HCT116 (cell line): ENCODE results near the gene HAAO. TPM values are rescaled to one million over a fixed set of nuclear protein-coding genes. Genes with fewer than 3 reads are reported as not detected.

Source experiments
- ATAC-seq: fragments of 200-7000 bp; cut with Tn5 transposase; 2 replicates; pipeline ENCODE4 v1.9.1; 2020; ENCODE audit warnings: mild to moderate bottlenecking, moderate library complexity
- BruUV-seq: library from RNA; stranded (reverse); fragments of 400-500 nt; replicated peaks from 2 replicates; lab custom pipeline; 2021; lab: Mats Ljungman, UMichigan
- CTCF ChIA-PET: fragments of 300-600 bp; sonication (Branson Sonifier 250); formaldehyde crosslinking; loops from one replicate; lab custom pipeline; 2021; ENCODE audit warnings: antibody characterized with exemption; lab: Charles Lee
- POLR2A ChIA-PET: fragments of 300-600, 350-600 bp; sonication (Branson Sonifier 250); formaldehyde crosslinking; loops from one replicate; lab custom pipeline; 2021; ENCODE audit warnings: antibody characterized with exemption; lab: Charles Lee
- RAD21 ChIA-PET, 2 experiments: fragments of 300-600 bp; sonication (Branson Sonifier 250); formaldehyde crosslinking; loops; one replicate each; lab custom pipeline; 2023; ENCODE audit warnings: low total read pairs in 2 of 2; ENCODE audit not compliant: uncharacterized antibody in 2 of 2, unreplicated experiment in 2 of 2, low non-redundant PET in 1 of 2; lab: Charles Lee
- DNase-seq: peaks from one replicate; pipeline ENCODE4 v3.0.0-alpha.2; 2010; ENCODE audit warnings: low read depth, low spot score
- H2AFZ ChIP-seq: fragments of 200-600 bp; shearing (Covaris generic), sonication (generic); 2 replicates; pipeline ENCODE4 v1.6.1; 2017; ENCODE audit warnings: low read depth, mixed run types, mixed read lengths, antibody characterized with exemption, low read length; ENCODE audit not compliant: poor library complexity, severe bottlenecking
- H3K27ac ChIP-seq: 2 replicates; pipeline ENCODE4 v1.5.1; 2012; ENCODE audit warnings: low read depth, low read length
- H3K27me3 ChIP-seq: fragments of 200-600 bp; sonication (generic); 2 replicates; pipeline ENCODE4 v1.6.1; 2016; ENCODE audit warnings: mixed run types, low read length, mixed read lengths; ENCODE audit not compliant: insufficient read depth
- H3K36me3 ChIP-seq, 2 experiments: fragments of 200-500 bp in 1 of 2; fragments of 200-600 bp in 1 of 2; sonication (Bioruptor generic) in 1 of 2; sonication (generic) in 1 of 2; 2 replicates each; pipeline versions ENCODE4 v1.5.1 to v1.6.1; 2014 to 2016; ENCODE audit warnings: low read length in 2 of 2, inconsistent platforms in 1 of 2, mixed read lengths in 1 of 2, mixed run types in 1 of 2; ENCODE audit not compliant: insufficient read depth in 2 of 2, control insufficient read depth in 1 of 2
- H3K4me1 ChIP-seq, 2 experiments: fragments of 200-600 bp in 1 of 2; sonication (generic) in 1 of 2; 2 replicates each; pipeline versions ENCODE4 v1.5.1 to v1.6.1; 2012 to 2017; ENCODE audit warnings: low read length in 2 of 2, inconsistent platforms in 1 of 2, mild to moderate bottlenecking in 1 of 2, mixed read lengths in 1 of 2, mixed run types in 1 of 2, moderate library complexity in 1 of 2; ENCODE audit not compliant: insufficient read depth in 2 of 2, control insufficient read depth in 1 of 2
- H3K4me2 ChIP-seq: fragments of 200-600 bp; sonication (generic); 2 replicates; pipeline ENCODE4 v1.6.1; 2017; ENCODE audit warnings: mixed run types, low read length, mixed read lengths
- H3K4me3 ChIP-seq, 2 experiments: fragments of 200-600 bp in 1 of 2; sonication (generic) in 1 of 2; replicated peaks in 1 of 2; 2 replicates each; pipeline ENCODE4 v1.5.1; 2011 to 2016; ENCODE audit warnings: low read length in 2 of 2, control low read depth in 1 of 2, low read depth in 1 of 2, mild to moderate bottlenecking in 1 of 2, mixed read lengths in 1 of 2, mixed run types in 1 of 2
- H3K79me2 ChIP-seq: fragments of 200-600 bp; sonication (generic); 2 replicates; pipeline ENCODE4 v1.6.1; 2017; ENCODE audit warnings: mild to moderate bottlenecking, mixed run types, low read length, moderate library complexity, mixed read lengths; ENCODE audit not compliant: insufficient read depth
- H3K9ac ChIP-seq: fragments of 200-600 bp; sonication (generic); 2 replicates; pipeline ENCODE4 v1.6.1; 2016; ENCODE audit warnings: low read length, mixed read lengths
- H3K9me2 ChIP-seq: fragments of 200-600 bp; sonication (generic), shearing (Covaris generic); 2 replicates; pipeline ENCODE4 v1.6.1; 2017; ENCODE audit warnings: mixed run types, mild to moderate bottlenecking, moderate library complexity; ENCODE audit not compliant: insufficient read depth
- H3K9me3 ChIP-seq, 2 experiments: fragments of 200-500 bp in 1 of 2; fragments of 200-600 bp in 1 of 2; sonication (Bioruptor generic) in 1 of 2; sonication (generic) in 1 of 2; 2 replicates each; pipeline ENCODE4 v1.6.1; 2014 to 2017; ENCODE audit warnings: low read length in 2 of 2, mixed read lengths in 2 of 2, inconsistent platforms in 1 of 2, low read depth in 1 of 2, mild to moderate bottlenecking in 1 of 2, mixed run types in 1 of 2, moderate library complexity in 1 of 2; ENCODE audit not compliant: control insufficient read depth in 1 of 2, insufficient read depth in 1 of 2
- H4K20me1 ChIP-seq: fragments of 200-600 bp; sonication (generic), shearing (Covaris generic); 2 replicates; pipeline ENCODE4 v1.6.1; 2017; ENCODE audit warnings: mixed run types, mild to moderate bottlenecking, moderate library complexity; ENCODE audit not compliant: insufficient read depth
- CBX3 ChIP-seq: IDR thresholded peaks from 2 replicates; pipeline ENCODE4 v1.6.1; 2012; ENCODE audit warnings: low read depth
- CEBPB ChIP-seq: IDR thresholded peaks from 2 replicates; pipeline ENCODE4 v1.6.1; 2012; ENCODE audit warnings: low read depth
- JUND ChIP-seq: IDR thresholded peaks from 2 replicates; pipeline ENCODE4 v1.6.1; 2012
- RAD21 ChIP-seq: IDR thresholded peaks from 2 replicates; pipeline ENCODE4 v1.6.1; 2012; ENCODE audit warnings: low read depth, mild to moderate bottlenecking
- SIN3A ChIP-seq: IDR thresholded peaks from 2 replicates; pipeline ENCODE4 v1.6.1; 2012; ENCODE audit warnings: low read depth
- intact Hi-C: fragments of 100-400 bp; cut with micrococcal nuclease; formaldehyde crosslinking; loops from 2 replicates; pipeline ENCODE4 v1.10.0; 2022
- total RNA-seq: library from RNA; stranded (reverse); gene quantifications from one replicate; pipeline ENCODE4 v1.2.1, GENCODE V29; 2021; ENCODE audit not compliant: unreplicated experiment
- TF ChIP-seq, protein P1 (sequence below), 3 experiments: fragments of 200-600 bp in 1 of 3; sonication (generic) in 1 of 3; IDR thresholded peaks in 2 of 3; conservative IDR thresholded peaks in 1 of 3; 2 replicates each; pipeline ENCODE4 v1.5.1; 2012 to 2017; ENCODE audit warnings: low read depth in 2 of 3, low read length in 2 of 3, antibody characterized with exemption in 1 of 3, borderline replicate concordance in 1 of 3, control low read depth in 1 of 3, mild to moderate bottlenecking in 1 of 3, mixed read lengths in 1 of 3, mixed run types in 1 of 3, moderate library complexity in 1 of 3; ENCODE audit not compliant: insufficient read depth in 1 of 3

The HAAO gene
- total RNA-seq, 1 experiment from 2014 or later: not detected

- DNase-seq: no peak
- Histone ChIP-seq H4K20me1 (no peaks in the 10 kb centered on the region), H3K4me3 (no peak overlapping the region), H3K27ac (no peak overlapping the region), H2AFZ (no peak overlapping the region), H3K9ac (no peak overlapping the region), H3K27me3 (no peaks in the 10 kb centered on the region), H3K79me2 (no peaks in the 10 kb centered on the region), H3K9me3 (0 out of 4 replicates have a peak, but pooled peaks cover 0 to 5% of the 10 kb centered on the region in 2 experiments), H3K4me1 (peaks cover 0 to under 1% of the 10 kb centered on the region in 2 experiments; a peak in 1 of 4 replicates), H3K9me2 (no peaks in the 10 kb centered on the region), H3K4me2 (no peak overlapping the region), H3K36me3 (no peaks in the 10 kb centered on the region)
- intact Hi-C loops: loop anchor here (10.0 kb wide), 1 partner anchor 281 kb away; the partner anchor contains the start of gene KCNG3
- ChIA-PET RAD21 (no interaction called here), POLR2A (interaction anchor here (0.7 kb wide), 1 partner anchor 404 kb away, joined by 4 read pairs; no protein-coding TSS in a partner anchor), CTCF (no interaction called here)
- ATAC-seq: no peak
- no TSS peak for BruUV-seq
- TF ChIP-seq RAD21 (no peak), CBX3 (no peak), JUND (no peak)
Observed at GRCh38 chr2:42775810-42776209, 16.6 kb downstream of the HAAO start.

DNA sequence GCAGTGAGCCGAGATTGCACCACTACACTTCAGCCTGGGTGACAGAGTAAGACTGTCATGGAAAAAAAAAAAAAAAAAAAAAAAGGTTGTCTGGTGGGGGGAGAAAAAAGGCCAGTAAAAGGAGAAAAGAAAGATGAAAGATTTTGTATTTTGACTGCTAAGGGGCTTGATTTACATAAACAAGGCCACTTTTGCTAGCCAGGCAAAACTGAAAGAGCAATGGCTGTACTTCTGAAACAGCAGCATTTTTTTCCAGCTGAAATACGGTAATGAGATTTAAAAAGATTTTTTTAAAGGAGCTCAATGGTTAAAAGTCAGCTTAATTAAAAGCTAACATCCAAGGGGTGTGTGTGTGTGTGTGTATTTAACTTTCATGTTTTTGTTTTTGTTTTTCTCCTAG, 17.2 kb downstream of the HAAO start:
- Histone ChIP-seq H3K4me1 (peaks cover 0 to 3% of the 10 kb centered on the region in 2 experiments; a peak in 1 of 4 replicates), H3K36me3 (no peaks in the 10 kb centered on the region), H4K20me1 (no peaks in the 10 kb centered on the region), H3K79me2 (no peaks in the 10 kb centered on the region), H3K4me3 (no peak overlapping the region), H3K9ac (no peak overlapping the region), H3K27me3 (no peaks in the 10 kb centered on the region), H3K9me3 (0 out of 4 replicates have a peak, but pooled peaks cover 0 to 5% of the 10 kb centered on the region in 2 experiments), H3K27ac (no peak overlapping the region), H3K9me2 (no peaks in the 10 kb centered on the region), H2AFZ (no peak overlapping the region), H3K4me2 (no peak overlapping the region)
- RAD21 ChIA-PET: interaction anchor here in 1 of 2 experiments (0.7 kb wide), 1 partner anchor 1103 kb away, joined by 3 read pairs; no protein-coding TSS in a partner anchor
- ATAC-seq: no peak
- no TSS peak for BruUV-seq
- TF ChIP-seq JUND (no peak), SIN3A (no peak), CEBPB (no peak)
- TF ChIP-seq, protein P1, sequence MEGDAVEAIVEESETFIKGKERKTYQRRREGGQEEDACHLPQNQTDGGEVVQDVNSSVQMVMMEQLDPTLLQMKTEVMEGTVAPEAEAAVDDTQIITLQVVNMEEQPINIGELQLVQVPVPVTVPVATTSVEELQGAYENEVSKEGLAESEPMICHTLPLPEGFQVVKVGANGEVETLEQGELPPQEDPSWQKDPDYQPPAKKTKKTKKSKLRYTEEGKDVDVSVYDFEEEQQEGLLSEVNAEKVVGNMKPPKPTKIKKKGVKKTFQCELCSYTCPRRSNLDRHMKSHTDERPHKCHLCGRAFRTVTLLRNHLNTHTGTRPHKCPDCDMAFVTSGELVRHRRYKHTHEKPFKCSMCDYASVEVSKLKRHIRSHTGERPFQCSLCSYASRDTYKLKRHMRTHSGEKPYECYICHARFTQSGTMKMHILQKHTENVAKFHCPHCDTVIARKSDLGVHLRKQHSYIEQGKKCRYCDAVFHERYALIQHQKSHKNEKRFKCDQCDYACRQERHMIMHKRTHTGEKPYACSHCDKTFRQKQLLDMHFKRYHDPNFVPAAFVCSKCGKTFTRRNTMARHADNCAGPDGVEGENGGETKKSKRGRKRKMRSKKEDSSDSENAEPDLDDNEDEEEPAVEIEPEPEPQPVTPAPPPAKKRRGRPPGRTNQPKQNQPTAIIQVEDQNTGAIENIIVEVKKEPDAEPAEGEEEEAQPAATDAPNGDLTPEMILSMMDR (IDR thresholded peaks at IDR 0.05 in 2 of 3, conservative IDR thresholded peaks at IDR 0.05 in 1 of 3; ENCODE audit: borderline replicate concordance in 1 of 3, insufficient read depth in 1 of 3, low read depth in 2 of 3, low read length in 2 of 3): no peak
- no peak for DNase-seq
- CTCF ChIA-PET: no interaction called here
- POLR2A ChIA-PET: no interaction called here
- intact Hi-C loops: loop anchor here (10.0 kb wide), 1 partner anchor 280 kb away; the partner anchor contains the start of gene KCNG3
